Measurements from ENCODE around the gene ADARB2. TPM values are rescaled to one million over a fixed set of nuclear protein-coding genes. Genes with fewer than 3 reads are reported as not detected.

Gene ADARB2
- polyA plus RNA-seq, 1 of the 3 experiments (the other 2 are of a cell fraction) = not detected

DNA sequence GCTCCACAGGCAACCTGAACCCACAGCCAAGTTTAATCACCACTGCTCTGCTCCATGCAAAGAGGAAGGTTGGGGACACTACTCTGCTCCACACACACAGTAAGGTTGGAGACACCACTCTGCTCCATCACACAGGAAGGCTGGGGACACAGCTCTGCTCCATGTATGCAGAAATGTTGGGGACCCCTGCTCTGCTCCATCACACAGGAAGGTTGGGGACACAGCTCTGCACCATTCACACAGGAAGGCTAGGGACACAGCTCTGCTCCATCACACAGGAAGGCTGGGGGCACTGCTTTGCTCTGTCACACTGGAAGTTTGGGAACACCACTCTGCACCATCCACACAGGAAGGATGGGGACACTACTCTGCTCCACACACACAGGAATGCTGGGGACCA lies 14.8 kb upstream of the ADARB2 start:
- POLR2A ChIA-PET = interaction anchor here (0.7 to 1.4 kb wide), 2 partner anchors 15 to 37 kb away, joined by 3 read pairs; partner anchors contain the start of gene ADARB2
- DNase-seq = no peak
- no peaks in the 10 kb centered on the region for H3K9me3 ChIP-seq

GRCh38 chr10:1747590-1748157 lies 10.3 kb upstream of the ADARB2 start:
- ChIA-PET POLR2A (no interaction called here), CTCF (interaction anchor here (1.2 to 1.4 kb wide), 2 partner anchors 11 to 327 kb away, joined by 4 to 5 read pairs; no protein-coding TSS in a partner anchor)
- Histone ChIP-seq H3K9me2 (no peaks in the 10 kb centered on the region), H3K9ac (no peak overlapping the region), H3K4me2 (no peak overlapping the region), H3F3A (replicated peaks; ENCODE audit: insufficient read depth) (no peaks in the 10 kb centered on the region), H3K9me3 (no peaks in the 10 kb centered on the region), H3K79me2 (ENCODE audit: insufficient read depth) (no peaks in the 10 kb centered on the region), H3K4me1 (ENCODE audit: control insufficient read depth in 1 of 2, insufficient read depth in 2 of 2, low read depth in 1 of 2, low read length in 1 of 2) (peaks cover 0 to 20% of the 10 kb centered on the region in 2 experiments; a peak in 1 of 4 replicates), H3K4me3 (ENCODE audit: low read depth in 2 of 2, low read length in 1 of 2) (no peak overlapping the region), H3K27me3 (ENCODE audit: insufficient read depth) (no peaks in the 10 kb centered on the region), H3K27ac (ENCODE audit: low read depth in 2 of 2, low read length in 1 of 2) (no peak overlapping the region), H2AFZ (ENCODE audit: low read depth) (no peak overlapping the region), H3K36me3 (replicated peaks in 1 of 2; ENCODE audit: control insufficient read depth in 1 of 2, insufficient read depth in 2 of 2, low read length in 1 of 2) (peaks cover 0 to 4% of the 10 kb centered on the region in 2 experiments), H4K20me1 (ENCODE audit: insufficient read depth) (no peaks in the 10 kb centered on the region)
- TF ChIP-seq USF1 (IDR thresholded peaks at IDR 0.05; ENCODE audit: borderline replicate concordance, low read depth) = no peak
- TF ChIP-seq RAD21 (IDR thresholded peaks at IDR 0.05; ENCODE audit: low read length) = no peak
- TF ChIP-seq MEF2A (IDR thresholded peaks at IDR 0.05; ENCODE audit: borderline replicate concordance, low read depth) = no peak
- no peak for TF ChIP-seq FOSL2 (IDR thresholded peaks at IDR 0.05; ENCODE audit: borderline replicate concordance, low read depth)
- no peak for TF ChIP-seq CHD2 (IDR thresholded peaks at IDR 0.05; ENCODE audit: low read length, partially characterized antibody)
- TF ChIP-seq GABPA (IDR thresholded peaks at IDR 0.05; ENCODE audit: low read depth) = no peak
- 30% methylated on average over 5 of the region's 5 CpGs for WGBS (ENCODE audit: low lambda C conversion rate)
- DNase-seq = no peak

More for the DNA sequence above, 14.8 kb upstream of the ADARB2 start:
- Histone ChIP-seq H3K9me2 (no peaks in the 10 kb centered on the region), H3F3A (replicated peaks; ENCODE audit: insufficient read depth) (no peaks in the 10 kb centered on the region), H3K79me2 (ENCODE audit: insufficient read depth) (no peaks in the 10 kb centered on the region), H3K4me1 (ENCODE audit: control insufficient read depth in 1 of 2, insufficient read depth in 2 of 2, low read depth in 1 of 2, low read length in 1 of 2) (peaks cover 0 to 8% of the 10 kb centered on the region in 2 experiments; a peak in 1 of 4 replicates), H3K4me3 (ENCODE audit: low read depth in 2 of 2, low read length in 1 of 2) (no peak overlapping the region), H3K4me2 (no peak overlapping the region), H3K27me3 (ENCODE audit: insufficient read depth) (no peaks in the 10 kb centered on the region), H3K9ac (no peak overlapping the region), H4K20me1 (ENCODE audit: insufficient read depth) (no peaks in the 10 kb centered on the region), H2AFZ (ENCODE audit: low read depth) (no peak overlapping the region), H3K27ac (ENCODE audit: low read depth in 2 of 2, low read length in 1 of 2) (no peak overlapping the region), H3K36me3 (replicated peaks in 1 of 2; ENCODE audit: control insufficient read depth in 1 of 2, insufficient read depth in 2 of 2, low read length in 1 of 2) (peaks cover 0 to 4% of the 10 kb centered on the region in 2 experiments)
- CTCF ChIA-PET = interaction anchor here (1.1 to 2.7 kb wide), 2 partner anchors 19 to 867 kb away, joined by 3 to 5 read pairs; no protein-coding TSS in a partner anchor
- TF ChIP-seq FOXJ3 (CRISPR knock-in tag; IDR thresholded peaks at IDR 0.05) (no peak), EP300 (IDR thresholded peaks at IDR 0.05; ENCODE audit: borderline replicate concordance in 1 of 2, low read depth in 1 of 2, low read length in 1 of 2) (no peak), USF1 (IDR thresholded peaks at IDR 0.05; ENCODE audit: borderline replicate concordance, low read depth) (no peak), RCOR1 (IDR thresholded peaks at IDR 0.05; ENCODE audit: low read length) (no peak), MXI1 (IDR thresholded peaks at IDR 0.05; ENCODE audit: low read depth, low read length) (no peak), RFX5 (IDR thresholded peaks at IDR 0.05; ENCODE audit: low read length) (no peak), FOXM1 (IDR thresholded peaks at IDR 0.05; ENCODE audit: low read depth) (no peak)
- TF ChIP-seq, protein P1, sequence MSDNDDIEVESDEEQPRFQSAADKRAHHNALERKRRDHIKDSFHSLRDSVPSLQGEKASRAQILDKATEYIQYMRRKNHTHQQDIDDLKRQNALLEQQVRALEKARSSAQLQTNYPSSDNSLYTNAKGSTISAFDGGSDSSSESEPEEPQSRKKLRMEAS (IDR thresholded peaks at IDR 0.05; ENCODE audit: low read depth) = no peak
